ENCODE results near the gene PHF2.

Gene PHF2

DNA sequence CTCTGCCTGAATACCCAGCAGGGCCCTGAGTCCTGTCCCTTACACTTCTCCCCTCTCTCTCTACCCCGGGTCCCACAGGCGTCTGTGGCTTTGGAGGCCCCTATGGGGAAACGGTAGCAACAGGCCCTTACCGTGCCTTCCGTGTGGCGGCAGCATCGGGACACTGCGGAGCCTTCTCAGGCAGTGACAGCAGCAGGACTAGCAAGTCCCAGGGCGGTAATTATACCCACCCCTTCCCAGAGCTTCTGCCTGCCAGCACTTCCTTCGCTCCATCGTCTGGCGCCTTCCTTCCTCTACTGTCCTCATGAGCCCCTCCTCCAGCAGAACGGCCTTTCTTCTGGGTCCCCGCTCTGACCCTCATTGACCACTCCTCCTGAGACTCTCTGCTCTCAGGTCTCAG is 17.9 kb upstream of the PHF2 start:
- no peaks in the 10 kb centered on the region for H3F3A ChIP-seq (ENCODE audit: low read depth)
- TF ChIP-seq EZH2phosphoT487 (IDR thresholded peaks at IDR 0.05; ENCODE audit: borderline replicate concordance): no peak
- TF ChIP-seq, protein P1, sequence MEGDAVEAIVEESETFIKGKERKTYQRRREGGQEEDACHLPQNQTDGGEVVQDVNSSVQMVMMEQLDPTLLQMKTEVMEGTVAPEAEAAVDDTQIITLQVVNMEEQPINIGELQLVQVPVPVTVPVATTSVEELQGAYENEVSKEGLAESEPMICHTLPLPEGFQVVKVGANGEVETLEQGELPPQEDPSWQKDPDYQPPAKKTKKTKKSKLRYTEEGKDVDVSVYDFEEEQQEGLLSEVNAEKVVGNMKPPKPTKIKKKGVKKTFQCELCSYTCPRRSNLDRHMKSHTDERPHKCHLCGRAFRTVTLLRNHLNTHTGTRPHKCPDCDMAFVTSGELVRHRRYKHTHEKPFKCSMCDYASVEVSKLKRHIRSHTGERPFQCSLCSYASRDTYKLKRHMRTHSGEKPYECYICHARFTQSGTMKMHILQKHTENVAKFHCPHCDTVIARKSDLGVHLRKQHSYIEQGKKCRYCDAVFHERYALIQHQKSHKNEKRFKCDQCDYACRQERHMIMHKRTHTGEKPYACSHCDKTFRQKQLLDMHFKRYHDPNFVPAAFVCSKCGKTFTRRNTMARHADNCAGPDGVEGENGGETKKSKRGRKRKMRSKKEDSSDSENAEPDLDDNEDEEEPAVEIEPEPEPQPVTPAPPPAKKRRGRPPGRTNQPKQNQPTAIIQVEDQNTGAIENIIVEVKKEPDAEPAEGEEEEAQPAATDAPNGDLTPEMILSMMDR (conservative IDR thresholded peaks at IDR 0.05; ENCODE audit: low read length): no peak
- H2AFZ ChIP-seq (ENCODE audit: low read length): no peak overlapping the region
- H3K4me2 ChIP-seq (ENCODE audit: low read depth, low read length, poor library complexity, severe bottlenecking): no peak overlapping the region
- no peak overlapping the region for H3K9ac ChIP-seq (ENCODE audit: low read depth, low read length, poor library complexity, severe bottlenecking)
- no peaks in the 10 kb centered on the region for H3K9me3 ChIP-seq (ENCODE audit: insufficient read depth, low read depth, low read length)
- peaks cover 77% of the 10 kb centered on the region; the same call in 1 of the 2 replicates for H3K36me3 ChIP-seq (ENCODE audit: insufficient read depth, low read length)
- no peaks in the 10 kb centered on the region for H3K4me1 ChIP-seq (ENCODE audit: insufficient read depth, low read length, poor library complexity, severe bottlenecking)
- H3K9me2 ChIP-seq (replicated peaks; ENCODE audit: low read depth, low read length): no peaks in the 10 kb centered on the region
- H3K4me3 ChIP-seq (ENCODE audit: low read length, poor library complexity, severe bottlenecking): no peak overlapping the region
- no peaks in the 10 kb centered on the region for H4K20me1 ChIP-seq (ENCODE audit: insufficient read depth, low read length, poor library complexity, severe bottlenecking)
- no peaks in the 10 kb centered on the region for H3K27me3 ChIP-seq (ENCODE audit: insufficient read depth, low read length, poor library complexity, severe bottlenecking)
- no peaks in the 10 kb centered on the region for H3K79me2 ChIP-seq (ENCODE audit: insufficient read depth, low read length)

DNA sequence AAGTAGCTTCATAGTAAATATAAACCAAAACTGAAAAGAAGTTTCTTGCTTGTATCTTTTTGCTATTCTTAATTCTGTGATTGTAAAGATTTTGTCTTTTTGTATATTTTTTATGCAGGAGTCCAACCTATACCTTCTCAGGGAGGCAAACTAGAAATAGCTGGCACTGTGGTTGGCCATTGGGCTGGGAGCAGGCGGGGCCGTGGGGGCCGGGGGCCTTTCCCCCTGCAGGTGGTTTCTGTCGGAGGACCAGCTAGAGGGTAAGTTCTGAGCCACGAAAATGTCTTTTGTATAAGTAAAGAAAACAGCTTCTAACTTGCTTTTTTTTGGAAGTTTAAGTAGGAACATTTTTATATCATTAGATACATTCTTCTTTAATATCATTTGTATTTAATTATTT is 15.4 kb upstream of the PHF2 start:
- Histone ChIP-seq H3K36me3 (ENCODE audit: insufficient read depth, low read length) (peaks cover 77% of the 10 kb centered on the region; the same call in 1 of the 2 replicates), H3K27me3 (ENCODE audit: insufficient read depth, low read length, poor library complexity, severe bottlenecking) (no peaks in the 10 kb centered on the region), H3K4me2 (ENCODE audit: low read depth, low read length, poor library complexity, severe bottlenecking) (no peak overlapping the region)

DNA sequence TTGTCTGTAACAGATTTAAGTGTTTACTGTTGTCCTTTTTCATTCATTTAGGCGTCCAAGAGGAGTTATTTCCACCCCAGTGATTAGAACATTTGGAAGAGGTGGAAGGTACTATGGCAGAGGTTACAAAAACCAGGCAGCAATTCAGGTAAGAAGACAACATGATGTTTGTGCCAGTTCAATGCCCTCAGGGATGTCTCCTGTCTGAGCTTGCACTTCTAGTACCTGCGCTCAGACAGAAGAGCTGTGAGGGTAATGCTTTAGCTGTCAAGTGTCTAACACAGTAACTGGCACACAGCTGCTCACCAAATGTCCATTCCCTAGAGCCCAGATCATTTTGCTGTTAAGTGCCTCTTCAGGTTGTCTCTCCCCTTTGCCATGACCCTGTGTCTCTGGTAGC is 14.2 kb upstream of the PHF2 start:
- Histone ChIP-seq H3K27me3 (ENCODE audit: insufficient read depth, low read length, poor library complexity, severe bottlenecking) (no peaks in the 10 kb centered on the region), H2AFZ (ENCODE audit: low read length) (no peak overlapping the region), H3K79me2 (ENCODE audit: insufficient read depth, low read length) (no peaks in the 10 kb centered on the region), H3K4me2 (ENCODE audit: low read depth, low read length, poor library complexity, severe bottlenecking) (no peak overlapping the region), H3K9me3 (ENCODE audit: insufficient read depth, low read depth, low read length) (no peaks in the 10 kb centered on the region), H4K20me1 (ENCODE audit: insufficient read depth, low read length, poor library complexity, severe bottlenecking) (no peaks in the 10 kb centered on the region), H3K4me1 (ENCODE audit: insufficient read depth, low read length, poor library complexity, severe bottlenecking) (peaks cover 8% of the 10 kb centered on the region), H3K36me3 (ENCODE audit: insufficient read depth, low read length) (peaks cover 67% of the 10 kb centered on the region; the same call in 1 of the 2 replicates), H3K4me3 (ENCODE audit: low read length, poor library complexity, severe bottlenecking) (no peak overlapping the region), H3K9me2 (replicated peaks; ENCODE audit: low read depth, low read length) (no peaks in the 10 kb centered on the region), H3F3A (ENCODE audit: low read depth) (peaks cover 3% of the 10 kb centered on the region; the same call in 1 of the 2 replicates), H3K9ac (ENCODE audit: low read depth, low read length, poor library complexity, severe bottlenecking) (no peak overlapping the region)
- no peak for TF ChIP-seq EZH2phosphoT487 (IDR thresholded peaks at IDR 0.05; ENCODE audit: borderline replicate concordance)
- TF ChIP-seq, protein P1 (conservative IDR thresholded peaks at IDR 0.05; ENCODE audit: low read length): no peak

More for the DNA sequence above, 15.4 kb upstream of the PHF2 start:
- Histone ChIP-seq H3K9me2 (replicated peaks; ENCODE audit: low read depth, low read length) (no peaks in the 10 kb centered on the region), H2AFZ (ENCODE audit: low read length) (no peak overlapping the region), H3K79me2 (ENCODE audit: insufficient read depth, low read length) (no peaks in the 10 kb centered on the region), H4K20me1 (ENCODE audit: insufficient read depth, low read length, poor library complexity, severe bottlenecking) (no peaks in the 10 kb centered on the region), H3K9ac (ENCODE audit: low read depth, low read length, poor library complexity, severe bottlenecking) (no peak overlapping the region), H3K9me3 (ENCODE audit: insufficient read depth, low read depth, low read length) (no peaks in the 10 kb centered on the region), H3K4me3 (ENCODE audit: low read length, poor library complexity, severe bottlenecking) (no peak overlapping the region), H3K4me1 (ENCODE audit: insufficient read depth, low read length, poor library complexity, severe bottlenecking) (peaks cover 3% of the 10 kb centered on the region), H3F3A (ENCODE audit: low read depth) (peaks cover under 1% of the 10 kb centered on the region; the same call in 1 of the 2 replicates)
- TF ChIP-seq EZH2phosphoT487 (IDR thresholded peaks at IDR 0.05; ENCODE audit: borderline replicate concordance): no peak
- TF ChIP-seq, protein P1 (conservative IDR thresholded peaks at IDR 0.05; ENCODE audit: low read length): no peak
